HG03097 (cell line): ENCODE data around the gene FALEC.
"Not testable (repeated sequence)": the region's sequence is repeated elsewhere in the genome, so short reads cannot be mapped to it uniquely, and the experiment has no call there.

Experiments used
- ATAC-seq: cut with Tn5 transposase; IDR thresholded peaks from one replicate; pipeline ENCODE4 v1.9.1; 2021; ENCODE audit not compliant: unreplicated experiment, low FRiP score

The FALEC gene

DNA sequence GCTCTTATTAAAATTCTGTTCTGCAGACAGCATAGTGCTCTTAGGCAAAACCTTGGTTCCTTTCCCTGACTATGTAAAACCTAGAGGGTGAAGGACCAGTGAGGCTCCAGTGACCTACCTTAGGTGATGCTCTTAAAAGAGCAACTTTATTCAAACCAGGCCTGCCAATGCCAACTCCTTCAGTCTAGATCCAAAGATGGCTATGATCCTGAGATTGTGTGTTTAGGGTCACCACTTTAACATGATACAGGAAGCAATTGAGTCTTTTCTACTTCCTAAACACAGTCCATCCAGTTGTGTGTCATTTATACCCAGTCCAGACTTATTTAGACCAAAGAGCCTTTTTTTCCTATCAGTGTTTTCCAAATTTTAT, 53.0 kb downstream of the FALEC start:
- ATAC-seq: no peak

DNA sequence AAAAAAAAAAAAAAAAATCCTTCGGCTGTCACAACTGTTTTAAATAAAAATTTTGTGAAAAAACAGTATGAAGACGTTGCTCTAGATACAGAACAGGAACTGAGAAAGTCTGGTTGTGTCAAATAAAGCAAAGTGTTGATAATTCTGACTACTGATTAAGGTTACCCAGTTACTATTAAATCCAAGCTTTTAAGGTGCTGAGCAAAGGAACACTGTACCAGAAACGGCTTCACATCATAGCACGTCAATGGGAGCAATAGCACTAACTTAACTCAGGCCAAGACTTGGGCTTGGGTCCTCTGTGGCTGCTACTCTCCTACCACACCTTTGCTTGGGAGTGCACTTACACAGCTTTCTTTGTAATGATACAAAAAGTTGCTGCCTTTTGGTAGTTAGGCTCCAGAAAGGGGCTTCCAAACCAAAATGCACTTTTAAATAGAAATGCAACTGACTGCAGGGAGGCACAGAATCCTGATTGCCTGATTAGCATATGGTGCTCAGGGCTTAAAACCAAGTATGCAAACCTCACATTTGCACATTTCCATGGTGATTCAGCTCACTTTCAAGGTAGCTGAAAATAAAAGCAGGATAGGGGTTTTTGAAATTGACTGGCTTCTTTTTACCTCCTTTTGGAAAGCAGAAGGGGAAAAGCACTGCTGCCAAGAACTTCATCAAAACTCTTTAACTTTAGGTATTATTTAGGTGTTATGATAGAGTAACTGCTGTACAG, 57.5 kb downstream of the FALEC start:
- no peak for ATAC-seq

DNA sequence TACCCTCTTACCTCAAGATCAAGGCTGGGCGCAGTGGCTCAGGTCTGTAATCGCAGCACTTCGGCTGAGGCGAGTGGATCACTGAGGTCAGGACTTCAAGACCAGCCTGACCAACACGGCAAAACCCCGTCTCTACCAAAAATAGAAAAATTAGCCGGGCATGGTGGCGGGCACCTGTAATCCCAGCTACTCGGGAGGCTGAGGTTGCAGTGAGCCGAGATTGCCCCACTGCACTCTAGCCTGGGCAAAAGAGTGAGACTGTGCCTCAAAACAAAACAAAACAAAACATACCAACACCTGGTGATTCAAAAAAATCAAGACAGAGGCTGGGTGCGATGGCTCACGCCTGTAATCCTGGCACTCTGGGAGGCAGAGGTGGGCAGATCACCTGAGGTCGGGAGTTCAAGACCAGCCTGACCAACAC, 58.1 kb downstream of the FALEC start:
- ATAC-seq: not testable (repeated sequence)

DNA sequence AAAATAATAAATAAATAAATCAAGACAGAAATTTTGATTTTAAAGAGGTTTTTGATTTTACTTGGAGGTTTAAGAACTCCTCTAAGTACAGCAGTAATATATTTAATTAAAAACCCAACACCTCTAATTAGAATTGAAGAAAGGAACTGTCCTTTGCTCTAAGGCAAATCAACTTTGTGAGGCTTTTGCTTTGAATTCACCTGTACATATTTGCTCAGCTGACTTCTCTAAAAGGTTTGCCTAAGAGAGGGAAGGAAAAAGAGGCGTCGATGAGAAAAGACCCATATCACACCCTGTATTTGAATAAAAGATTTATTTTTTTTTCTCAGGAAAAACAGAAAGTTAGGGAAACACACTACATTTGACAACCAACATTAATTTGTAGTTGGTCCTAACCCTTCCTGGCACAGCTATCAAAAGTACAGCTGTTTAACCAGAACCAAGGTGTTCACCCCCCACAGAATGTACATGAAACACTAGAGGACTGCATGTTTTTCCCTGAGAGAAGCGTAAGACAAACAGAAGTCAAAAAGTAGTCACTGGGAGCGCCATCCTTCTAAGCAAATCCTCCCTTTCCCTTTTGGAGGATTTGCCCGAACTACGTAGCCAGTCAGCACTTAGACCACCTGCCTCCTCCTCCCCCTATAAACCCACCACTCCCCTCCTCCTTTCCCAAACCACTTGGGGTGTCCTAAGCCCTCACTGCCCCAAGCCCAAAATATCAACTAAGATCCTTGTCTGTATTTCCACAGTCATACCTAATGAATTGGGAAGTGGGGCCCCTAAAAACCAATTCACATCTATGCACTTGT, 58.9 kb downstream of the FALEC start:
- ATAC-seq: no peak

DNA sequence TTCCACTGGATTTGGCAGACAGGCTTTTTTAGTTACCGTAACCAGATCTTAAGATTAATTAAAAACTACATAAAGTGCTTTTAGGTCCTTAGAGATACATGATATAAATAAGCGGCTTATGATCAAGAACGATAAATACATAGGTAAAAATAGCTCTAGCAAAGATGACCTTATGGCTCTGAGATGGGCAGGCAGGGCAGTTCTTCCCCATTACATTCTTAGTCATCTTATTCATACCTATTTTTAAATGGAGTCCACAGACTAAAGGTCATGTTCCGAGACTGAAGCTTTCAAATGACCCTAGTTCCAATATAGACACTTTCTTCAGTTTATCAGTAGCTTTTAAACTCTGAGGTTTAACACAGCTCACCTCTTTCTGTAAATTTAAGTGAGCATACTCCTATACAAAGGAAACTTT, 59.5 kb downstream of the FALEC start:
- no peak for ATAC-seq

DNA sequence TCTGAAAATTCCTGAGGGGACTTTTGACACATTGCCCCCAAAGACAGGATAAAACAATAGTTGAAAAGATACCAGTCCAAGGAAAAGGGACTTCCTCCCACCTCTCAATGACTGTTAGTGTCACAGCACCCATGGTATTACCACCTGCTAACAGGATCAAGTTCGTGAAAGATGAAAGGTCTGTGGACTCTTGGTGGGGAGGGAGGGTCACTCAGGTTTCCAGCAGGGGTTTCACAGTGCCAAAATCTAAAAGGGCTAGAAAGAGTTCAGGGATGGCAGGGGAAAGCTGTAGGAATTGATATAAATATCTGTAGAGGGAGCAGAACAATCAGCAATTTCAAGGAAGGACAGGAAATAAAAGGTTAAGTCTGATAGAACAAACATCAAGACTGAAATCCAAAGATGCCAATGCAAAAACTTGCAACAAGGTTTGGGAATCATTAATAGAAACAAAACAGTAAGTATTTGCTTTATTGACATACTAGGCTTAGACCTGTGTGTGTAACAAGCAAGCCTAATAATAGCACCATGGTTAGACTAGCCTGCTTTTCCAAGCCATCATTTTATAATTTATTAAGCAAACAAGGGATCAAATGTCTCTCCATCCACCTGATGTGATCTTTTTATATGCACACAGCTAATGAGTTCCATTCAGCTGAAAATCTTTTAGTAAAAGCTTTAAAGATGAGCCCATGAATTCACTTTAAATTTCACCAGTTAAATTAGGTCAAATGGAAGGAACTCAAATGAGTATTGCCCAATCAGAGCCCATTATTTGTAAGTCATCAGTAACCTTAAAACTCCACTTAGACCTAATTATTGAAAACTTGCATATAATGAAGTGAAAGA, 60.2 kb downstream of the FALEC start:
- ATAC-seq: no peak

DNA sequence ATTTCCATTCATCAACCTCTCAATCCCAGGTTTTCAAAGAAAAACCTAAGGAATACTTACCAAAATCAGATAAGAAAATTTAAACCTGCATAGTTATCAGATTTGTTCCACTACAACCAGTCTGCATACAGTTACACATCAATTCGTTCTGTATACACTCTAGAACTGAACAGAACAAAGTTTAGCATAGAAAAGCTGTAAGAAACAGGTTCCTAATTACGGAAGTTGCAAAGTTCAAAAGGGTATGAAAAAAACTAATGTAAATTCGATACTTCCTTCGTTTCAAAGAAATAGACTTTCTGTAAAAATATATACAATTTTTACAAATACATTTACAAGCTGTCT, 60.8 kb downstream of the FALEC start:
- no peak for ATAC-seq

DNA sequence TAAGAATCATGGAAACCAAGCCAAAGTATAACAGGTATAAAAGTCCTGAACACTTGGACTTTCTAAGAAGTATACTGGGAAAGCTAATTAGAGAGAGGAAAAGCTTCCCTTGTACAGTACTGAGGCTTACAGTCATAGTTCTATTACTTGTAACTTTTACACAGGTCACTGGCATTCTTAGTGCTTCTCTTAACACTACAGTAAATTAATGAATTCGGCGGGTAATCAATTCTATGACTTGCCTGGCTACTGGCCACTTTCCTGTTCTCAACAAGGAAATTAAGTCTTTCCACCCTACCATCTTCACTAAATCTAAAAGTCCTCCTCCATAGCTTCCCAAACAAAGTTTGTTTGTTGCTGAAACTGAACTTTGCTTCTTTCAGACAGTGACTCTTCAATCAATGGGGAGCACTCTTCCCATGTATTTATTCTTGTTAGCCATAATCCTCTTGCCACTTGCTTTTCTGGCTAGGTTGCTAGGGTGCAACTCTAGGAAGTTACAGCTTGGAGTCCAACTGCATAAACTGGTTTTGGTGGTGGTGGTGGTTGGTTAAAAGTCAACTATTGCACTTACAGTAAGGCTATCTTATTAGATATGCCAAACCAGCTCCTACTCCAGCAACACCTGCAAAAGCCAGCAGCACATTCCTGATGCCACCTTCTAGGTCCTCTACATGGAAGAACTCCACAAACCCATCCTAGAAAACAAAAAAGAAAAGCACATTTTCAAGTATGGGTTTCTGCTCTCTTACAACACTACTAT, 61.4 kb downstream of the FALEC start:
- ATAC-seq: no peak

DNA sequence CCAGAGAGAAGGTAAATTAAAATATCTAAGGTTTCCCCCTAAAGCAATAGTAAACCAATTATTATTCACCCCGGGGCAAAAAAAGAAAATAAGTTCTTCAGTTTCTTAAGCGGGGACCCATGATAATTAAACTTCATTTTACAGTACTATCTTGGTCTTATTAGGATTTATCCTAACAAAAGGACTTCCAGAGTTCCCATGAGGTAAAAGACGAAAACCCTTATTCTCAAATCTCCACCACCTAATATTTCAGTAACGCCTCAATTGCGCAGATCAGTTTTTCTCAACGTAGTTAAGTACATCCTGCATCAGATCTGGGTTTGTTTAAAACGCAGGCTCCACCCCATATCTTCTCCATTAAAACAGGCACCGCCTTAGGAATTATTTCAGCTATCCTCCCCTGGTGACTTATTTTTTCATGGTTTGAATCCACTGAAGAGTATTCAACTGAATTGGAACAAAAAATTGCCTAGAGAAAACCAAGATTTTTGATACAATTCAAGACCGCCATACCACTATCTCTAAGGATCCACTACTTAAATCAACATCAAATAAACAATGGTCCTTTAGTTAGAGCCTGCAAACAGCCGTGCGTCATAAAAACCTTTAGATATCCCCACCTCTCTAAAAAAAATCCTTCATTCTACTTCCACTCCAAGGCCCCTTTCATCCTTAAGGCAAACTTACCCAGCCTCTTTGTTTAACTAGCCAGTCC, 62.2 kb downstream of the FALEC start:
- ATAC-seq: no peak

DNA sequence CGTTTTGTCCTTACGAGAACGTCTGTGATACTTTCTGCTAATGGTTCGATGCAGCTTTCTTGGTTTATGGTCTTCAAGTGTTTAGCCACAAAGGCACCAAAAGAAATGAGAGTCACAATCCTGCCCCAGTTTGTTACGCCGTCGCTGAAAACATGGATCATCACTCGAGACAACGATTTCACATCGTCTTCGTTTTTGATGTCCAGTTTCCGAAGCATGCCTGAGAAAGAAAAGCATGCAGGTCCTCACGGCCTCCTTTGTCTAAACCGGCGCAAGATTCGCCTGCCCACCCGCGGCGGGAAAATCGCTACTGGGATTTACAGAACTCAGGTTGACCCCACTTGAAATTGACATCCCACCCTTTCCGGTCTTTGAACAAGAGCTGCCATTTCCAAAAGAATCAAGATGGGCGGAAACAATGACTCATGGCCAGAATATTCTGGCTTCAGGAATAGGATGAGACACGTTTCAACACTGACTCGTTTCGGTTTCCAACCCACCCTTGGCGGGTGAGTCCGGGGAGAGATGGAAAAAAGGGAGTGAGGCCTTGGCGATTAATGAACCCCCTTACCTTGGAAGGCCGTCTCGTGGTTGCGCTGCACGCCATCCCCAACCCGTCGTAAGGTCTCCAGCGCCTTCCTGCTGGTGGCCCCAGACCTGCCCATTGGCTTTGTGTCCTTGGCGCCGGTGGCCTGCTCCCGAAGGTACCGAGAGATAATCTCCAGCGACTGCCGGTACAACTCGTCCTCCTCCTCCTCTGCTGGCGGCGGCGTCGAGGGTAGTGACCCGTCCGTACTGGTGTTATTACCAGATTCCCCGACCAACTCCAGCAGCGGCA, 62.9 kb downstream of the FALEC start:
- peak; percentile 7 for ATAC-seq

DNA sequence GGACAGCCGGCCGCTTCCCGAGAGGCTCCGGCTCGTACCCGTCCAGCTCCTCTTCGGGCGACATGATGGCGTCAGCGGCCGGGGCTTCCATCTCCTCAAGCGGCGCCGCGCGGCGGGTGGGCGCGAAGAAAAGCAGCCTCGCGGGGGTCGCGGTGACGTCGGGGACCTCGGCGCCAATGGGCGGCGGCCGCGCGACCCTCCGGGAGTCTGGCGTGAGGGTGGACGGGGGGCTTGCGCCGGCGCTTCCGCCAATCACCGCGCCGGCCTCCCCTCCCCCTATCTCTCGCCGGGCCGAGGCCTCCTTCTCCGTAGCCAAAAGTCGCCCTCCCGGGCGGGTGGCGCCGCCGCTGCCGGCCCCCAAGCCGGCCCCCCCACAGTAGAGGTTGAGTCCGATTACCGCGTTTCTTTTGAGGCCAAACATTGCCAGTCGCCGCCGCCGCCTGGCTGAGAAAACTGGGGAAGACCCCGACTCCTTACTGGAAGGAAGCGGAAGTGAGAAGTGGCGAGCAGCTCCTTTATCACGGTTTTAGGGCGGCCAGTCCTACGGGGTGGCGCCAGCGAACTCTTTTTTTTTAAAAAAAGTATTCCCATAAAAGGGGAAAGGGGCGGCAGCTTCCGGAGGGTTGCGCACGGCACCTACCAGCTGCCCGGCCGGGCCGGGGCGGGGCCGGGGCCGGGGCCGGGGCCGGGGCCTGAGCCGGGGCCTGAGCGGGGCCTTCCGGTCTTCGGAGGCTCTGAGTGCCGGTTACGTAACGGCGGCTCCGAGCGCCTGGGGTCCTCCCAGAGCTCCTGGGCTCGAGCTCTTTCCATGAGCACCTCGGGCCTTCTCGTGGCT, 63.8 kb downstream of the FALEC start, which contains the start of gene MCL1:
MCL1 (minus strand) TSS at position 501 of the 835 bp plus-strand sequence; CDS start at position 421, 80 bp downstream.
- ATAC-seq: peak; percentile 92

DNA sequence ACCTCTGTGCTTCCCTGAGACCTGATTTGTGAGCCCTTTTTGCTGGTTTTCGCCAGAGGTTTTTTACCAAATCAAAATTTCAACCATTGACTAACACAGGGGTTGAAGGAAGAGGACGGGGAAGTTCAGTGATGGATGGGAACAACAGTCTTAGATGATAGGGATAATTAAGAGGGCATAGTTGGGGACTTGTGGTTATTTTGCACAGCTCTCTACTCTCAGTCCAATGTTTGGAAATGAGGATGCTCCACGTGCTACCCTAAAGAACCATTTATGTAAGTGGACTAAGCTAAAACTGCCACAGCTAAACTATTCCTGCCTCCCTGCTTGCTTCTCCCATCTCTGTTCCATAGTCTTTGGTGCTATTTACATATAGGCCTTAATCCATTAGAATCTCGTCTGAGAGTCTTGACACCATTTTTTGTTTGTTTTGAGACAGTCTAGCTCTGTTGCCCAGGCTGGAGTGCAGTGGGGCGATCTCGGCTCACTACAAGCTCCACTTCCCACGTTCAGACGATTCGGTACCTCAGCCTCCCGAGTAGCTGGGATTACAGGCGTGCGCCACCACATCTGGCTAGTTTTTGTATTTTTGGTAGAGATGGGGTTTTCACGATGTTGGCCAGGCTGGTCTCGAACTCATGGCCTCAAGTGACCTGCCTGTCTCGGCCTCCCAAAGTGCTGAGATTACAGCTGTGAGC, 64.5 kb downstream of the FALEC start:
- ATAC-seq: no peak

DNA sequence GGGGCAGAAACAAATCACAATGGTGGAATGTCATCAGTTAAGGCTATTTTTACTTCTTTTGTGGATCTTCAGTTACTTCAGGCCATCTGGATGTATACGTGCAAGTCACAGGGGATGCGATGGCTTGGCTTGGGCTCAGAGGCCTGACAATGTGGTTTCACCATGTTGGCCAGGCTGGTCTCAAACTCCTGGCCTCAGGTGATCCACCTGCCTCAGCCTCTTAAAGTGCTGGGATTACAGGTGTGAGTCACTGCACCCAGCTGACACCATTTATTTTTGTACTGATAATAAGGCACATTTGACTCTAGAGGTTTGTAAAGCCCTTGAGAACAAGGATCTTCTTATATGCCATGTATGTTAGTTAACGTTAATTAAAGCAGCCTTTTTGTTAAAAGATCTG, 65.4 kb downstream of the FALEC start:
- ATAC-seq: not testable (repeated sequence)

DNA sequence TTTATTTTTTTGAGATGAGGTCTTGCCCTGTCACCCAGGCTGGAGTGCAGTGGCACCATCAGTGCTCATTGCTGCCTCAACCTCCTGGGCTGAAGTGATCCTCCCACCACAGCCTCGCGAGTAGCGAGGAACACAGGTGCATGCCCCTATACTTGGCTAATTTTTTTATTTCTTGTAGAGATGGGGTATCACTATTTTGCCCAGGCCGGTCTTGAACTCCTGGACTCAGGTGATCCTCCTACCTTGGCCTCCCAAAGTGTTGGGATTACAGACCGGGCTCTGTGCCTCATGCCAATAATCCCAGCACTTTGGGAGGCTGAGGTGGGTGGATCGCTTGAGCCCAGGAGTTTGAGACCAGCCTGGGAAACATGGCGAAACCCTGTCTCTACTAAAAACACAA, 65.9 kb downstream of the FALEC start:
- not testable (repeated sequence) for ATAC-seq

DNA sequence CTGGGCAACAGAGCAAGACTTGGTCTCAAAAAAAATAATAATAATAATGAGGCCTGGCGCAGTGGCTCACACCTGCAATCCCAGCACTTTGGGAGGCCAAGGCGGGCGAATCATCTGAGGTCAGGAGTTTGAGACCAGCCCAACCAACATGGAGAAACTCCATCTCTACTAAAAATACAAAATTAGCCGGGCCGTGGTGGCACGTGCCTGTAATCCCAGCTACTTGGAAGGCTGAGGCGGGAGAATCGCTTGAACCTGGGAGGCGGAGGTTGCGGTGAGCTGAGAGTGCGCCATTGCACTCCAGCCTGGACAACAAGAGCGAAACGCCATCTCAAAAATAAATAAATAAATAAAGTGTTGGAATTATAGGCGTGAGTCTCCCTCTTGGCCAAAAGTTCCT, 66.4 kb downstream of the FALEC start:
- ATAC-seq: not testable (repeated sequence)

DNA sequence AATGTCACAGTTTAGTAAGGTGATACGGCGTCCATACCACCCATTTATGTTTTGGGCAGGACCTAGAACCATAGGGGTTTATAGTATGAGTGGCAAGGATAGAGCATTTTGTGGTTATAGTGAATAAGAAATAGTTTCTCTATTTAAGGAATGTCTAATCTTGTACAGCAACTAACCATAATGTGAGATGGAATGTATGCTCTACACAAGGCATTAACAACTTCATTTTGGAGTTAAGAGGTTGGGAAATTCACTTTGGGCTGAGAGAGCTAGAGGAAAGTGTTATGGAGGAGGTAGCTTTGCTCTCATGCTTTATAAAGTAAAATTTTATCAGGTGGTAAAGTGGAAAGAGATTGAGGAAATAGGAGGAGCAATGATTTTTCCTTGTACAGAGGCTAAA, 66.8 kb downstream of the FALEC start:
- ATAC-seq: no peak
